AG08395 (cell line): ENCODE data around the gene EHD2.
A peak's percentile ranks its signal among the peaks of the same experiment; 100 is the strongest.
"Not testable (repeated sequence)": the region's sequence is repeated elsewhere in the genome, so short reads cannot be mapped to it uniquely, and the experiment has no call there.

ENCODE experiments used
- DNase-seq: peaks from one replicate; pipeline ENCODE4 v3.0.0; 2012; ENCODE audit warnings: mixed read lengths, low spot score

The EHD2 gene

DNA sequence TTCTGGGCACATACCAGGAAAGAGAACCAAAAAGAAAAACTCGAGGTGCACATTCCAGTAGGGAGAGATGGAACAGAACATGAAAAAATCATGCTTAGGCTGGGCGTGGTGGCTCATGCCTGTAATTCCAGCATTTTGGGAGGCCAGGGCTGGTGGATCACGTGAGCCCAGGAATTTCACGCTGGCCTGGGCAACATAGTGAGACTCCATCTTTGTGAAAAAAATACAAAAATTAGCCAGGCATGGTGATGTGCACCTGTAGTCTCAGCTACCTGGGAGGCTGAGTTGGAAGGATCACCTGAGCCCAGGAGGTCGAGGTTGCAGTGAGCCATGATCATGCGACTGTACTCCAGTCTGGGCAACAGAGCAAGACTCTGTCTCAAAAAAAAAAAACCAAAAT lies 58.1 kb downstream of the EHD2 start:
- not testable (repeated sequence) for DNase-seq

GRCh38 chr19:47776568-47776967 lies 63.3 kb downstream of the EHD2 start:
- DNase-seq = no peak

- DNase-seq = not testable (repeated sequence)
These were observed 64.2 kb downstream of the EHD2 start for GRCh38 chr19:47777245-47778048.

GRCh38 chr19:47778049-47778953 lies 65.1 kb downstream of the EHD2 start, which contains the start of gene SELENOW:
Gene SELENOW, plus strand, starts transcription at chr19:47778703. Its CDS starts 83 bp downstream, at chr19:47778786.
- DNase-seq = peak; percentile 85

DNA sequence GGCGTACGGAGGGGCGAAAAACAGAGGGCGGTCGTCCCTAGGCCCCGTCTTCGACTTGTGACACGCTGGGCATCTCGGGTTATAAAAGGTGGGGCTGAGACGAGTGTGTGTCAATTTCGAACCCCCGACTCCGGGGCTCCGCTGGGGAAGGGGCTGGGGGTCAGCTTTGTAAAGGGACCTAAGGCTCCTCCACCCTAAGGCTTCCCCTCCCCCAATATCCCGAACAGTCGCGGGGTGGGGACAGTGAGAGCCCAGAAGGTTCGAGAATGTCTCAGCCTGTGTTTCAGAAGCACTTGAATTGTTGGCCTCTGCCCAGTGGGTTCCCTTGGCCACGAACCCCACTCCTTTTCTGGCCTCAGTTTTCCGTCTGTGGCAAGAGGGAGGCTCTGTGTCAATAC lies 65.7 kb downstream of the EHD2 start:
- peak; percentile 40 for DNase-seq

DNA sequence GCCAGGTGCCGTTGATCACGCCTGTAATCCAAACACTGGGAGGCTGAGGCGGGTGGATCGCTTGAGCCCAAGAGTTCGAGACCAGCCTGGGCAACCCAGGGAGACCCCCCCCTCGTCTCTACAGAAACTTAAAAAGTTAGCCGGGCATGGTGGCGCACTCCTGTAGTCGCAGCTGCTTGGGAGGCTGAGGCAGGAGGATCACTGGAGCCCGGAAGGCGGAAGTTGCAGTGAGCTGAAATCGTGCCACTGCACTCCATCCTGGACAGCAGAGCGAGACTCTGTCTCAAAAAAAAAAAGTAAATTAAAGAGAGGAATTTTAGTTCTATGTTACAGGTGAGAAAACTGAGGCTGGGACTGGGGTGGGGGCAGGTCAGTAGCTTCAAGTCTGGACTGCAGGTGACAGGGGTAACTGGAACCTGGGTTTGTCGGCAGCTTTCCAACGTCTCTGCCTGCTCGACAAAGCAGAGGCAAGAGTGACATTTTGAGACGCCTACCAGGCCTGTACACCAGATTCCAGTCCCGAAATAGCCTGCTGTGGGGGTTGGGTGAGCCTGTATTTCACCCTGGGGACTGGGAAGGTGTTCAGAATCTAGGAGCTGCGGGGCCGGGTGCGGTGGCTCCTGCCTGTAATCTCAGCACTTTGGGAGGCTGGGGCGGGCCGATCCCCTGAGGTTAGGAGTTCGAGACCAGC lies 66.4 kb downstream of the EHD2 start:
- DNase-seq = peak; percentile 41

GRCh38 chr19:47780215-47780551 lies 67.0 kb downstream of the EHD2 start:
- no peak for DNase-seq

DNA sequence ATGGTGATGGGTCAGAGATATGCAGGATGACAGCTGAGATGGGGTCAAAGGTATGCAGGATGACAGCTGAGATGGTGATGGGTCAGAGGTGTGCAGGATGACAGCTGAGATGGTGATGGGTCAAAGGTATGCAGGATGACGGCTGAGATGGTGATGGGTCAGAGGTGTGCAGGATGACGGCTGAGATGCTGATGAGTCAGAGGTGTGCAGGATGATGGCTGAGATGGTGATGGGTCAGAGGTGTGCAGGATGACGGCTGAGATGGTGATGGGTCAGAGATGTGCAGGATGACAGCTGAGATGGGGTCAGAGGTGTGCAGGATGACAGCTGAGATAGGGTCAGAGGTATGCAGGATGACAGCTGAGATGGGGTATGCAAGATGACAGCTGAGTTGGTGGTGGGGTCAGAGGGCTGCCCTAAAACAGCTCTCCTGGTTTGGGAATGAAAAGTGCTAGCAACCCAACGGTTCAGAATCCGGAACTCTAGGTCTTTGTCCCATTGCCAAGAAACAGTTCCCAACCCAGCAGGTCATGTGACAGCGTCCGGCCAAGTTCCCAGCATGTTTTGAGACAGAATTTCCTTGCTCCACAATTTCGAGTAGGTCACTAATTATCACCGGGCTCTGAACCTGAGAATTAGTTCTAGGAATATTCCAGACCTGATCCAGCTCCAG lies 68.5 kb downstream of the EHD2 start:
- peak; percentile 33 for DNase-seq

DNA sequence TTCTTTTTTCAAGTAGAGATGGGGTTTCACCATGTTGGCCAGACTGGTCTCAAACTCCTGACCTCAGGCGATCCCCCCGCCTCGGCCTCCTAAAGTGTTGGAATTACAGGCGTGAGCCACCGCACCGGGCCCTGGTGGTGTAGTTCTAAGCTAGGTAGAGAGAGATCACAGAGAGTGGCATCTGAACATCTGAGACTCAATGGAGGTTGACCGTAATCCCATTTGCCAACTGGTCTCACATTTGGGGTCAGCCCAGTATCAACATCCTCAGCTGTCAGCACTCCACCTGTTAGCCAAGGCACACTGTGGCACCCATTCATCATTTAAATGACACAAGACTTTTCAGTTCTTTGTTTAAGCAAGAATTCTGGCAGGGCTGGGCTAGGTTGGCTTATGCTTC lies 73.3 kb downstream of the EHD2 start:
- DNase-seq = no peak

DNA sequence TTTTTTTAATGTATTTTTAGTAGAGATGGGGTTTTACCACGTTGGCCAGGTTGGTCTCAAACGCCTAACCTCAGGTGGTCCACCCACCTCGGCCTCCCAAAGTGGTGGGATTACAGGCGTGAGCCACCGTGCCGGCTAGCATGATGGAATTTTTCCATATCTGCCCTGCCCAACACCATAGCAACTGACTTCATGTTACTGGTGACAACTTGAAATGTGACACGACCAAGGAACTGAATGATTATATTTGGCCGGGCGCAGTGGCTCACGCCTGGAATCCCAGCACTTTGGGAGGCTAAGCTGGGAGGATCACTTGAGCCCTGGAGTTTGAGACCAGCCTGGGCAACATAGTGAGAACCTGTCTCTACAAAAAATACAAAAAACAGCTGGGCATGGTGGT lies 74.1 kb downstream of the EHD2 start:
- DNase-seq = not testable (repeated sequence)

DNA sequence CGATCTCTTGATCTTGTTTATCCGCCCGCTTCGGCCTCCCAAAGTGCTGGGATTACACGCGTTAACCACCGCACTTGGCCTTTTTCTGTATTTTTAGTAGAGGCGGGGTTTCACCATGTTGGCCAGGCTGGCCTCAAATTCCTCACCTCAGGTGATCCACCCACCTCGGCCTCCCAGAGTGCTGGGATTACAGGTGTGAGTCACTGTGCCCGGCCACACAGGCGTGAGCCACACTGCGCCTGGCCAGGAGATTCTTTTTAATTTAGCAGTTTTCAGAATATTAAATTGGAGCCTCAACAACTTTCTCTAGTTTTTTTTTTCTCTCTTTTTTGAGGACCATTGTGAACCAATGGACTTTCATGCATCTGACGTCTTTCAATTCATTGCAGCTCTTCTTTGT lies 76.6 kb downstream of the EHD2 start:
- DNase-seq = not testable (repeated sequence)

GRCh38 chr19:47790398-47790814 lies 77.2 kb downstream of the EHD2 start:
- DNase-seq = peak; percentile 80

GRCh38 chr19:47792616-47793015 lies 79.4 kb downstream of the EHD2 start:
- DNase-seq = no peak
